GM12875 (cell line): Measurements from ENCODE around the gene ID3.
A peak's percentile ranks its signal among the peaks of the same experiment; 100 is the strongest.

Source experiments
- H3K4me3 ChIP-seq: one replicate; pipeline ENCODE4 v1.5.1; 2011; ENCODE audit warnings: low read depth, low read length, control low read depth
- TF ChIP-seq, protein P1 (sequence below): IDR thresholded peaks from 2 replicates; pipeline ENCODE4 v1.5.1; 2011; ENCODE audit warnings: low read depth, mild to moderate bottlenecking, control low read depth, inconsistent platforms, low read length, moderate library complexity, borderline replicate concordance; ENCODE audit not compliant: insufficient read depth

The ID3 gene

DNA sequence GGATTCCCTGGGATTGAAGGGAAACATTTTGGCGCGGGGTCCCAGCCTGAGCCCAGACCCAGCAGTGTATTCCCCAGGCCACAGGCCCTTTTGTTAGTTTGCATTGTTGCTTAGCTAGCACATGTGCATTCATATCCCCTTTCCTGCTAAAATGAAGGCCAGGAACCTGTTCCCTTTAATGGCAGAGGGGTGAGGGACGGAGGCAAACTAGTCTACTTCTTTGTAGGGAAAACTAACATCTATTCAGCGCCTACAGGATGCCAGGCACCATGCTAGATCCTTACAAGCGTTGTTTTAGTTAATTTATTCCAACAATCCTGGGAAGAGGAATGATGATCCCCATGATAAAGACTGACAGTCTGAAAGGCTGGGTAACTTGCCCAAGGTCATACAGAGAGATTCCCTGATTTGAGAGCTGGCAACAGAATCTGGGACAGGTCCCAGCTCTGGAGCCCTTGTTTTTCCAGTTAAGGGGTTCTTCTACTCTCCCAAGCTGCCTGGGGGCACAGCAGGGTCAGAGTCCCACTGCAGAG, 27.7 kb downstream of the ID3 start:
- TF ChIP-seq, protein P1, sequence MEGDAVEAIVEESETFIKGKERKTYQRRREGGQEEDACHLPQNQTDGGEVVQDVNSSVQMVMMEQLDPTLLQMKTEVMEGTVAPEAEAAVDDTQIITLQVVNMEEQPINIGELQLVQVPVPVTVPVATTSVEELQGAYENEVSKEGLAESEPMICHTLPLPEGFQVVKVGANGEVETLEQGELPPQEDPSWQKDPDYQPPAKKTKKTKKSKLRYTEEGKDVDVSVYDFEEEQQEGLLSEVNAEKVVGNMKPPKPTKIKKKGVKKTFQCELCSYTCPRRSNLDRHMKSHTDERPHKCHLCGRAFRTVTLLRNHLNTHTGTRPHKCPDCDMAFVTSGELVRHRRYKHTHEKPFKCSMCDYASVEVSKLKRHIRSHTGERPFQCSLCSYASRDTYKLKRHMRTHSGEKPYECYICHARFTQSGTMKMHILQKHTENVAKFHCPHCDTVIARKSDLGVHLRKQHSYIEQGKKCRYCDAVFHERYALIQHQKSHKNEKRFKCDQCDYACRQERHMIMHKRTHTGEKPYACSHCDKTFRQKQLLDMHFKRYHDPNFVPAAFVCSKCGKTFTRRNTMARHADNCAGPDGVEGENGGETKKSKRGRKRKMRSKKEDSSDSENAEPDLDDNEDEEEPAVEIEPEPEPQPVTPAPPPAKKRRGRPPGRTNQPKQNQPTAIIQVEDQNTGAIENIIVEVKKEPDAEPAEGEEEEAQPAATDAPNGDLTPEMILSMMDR, result no peak
- H3K4me3 ChIP-seq, result peak overlapping the region; percentile 19

DNA sequence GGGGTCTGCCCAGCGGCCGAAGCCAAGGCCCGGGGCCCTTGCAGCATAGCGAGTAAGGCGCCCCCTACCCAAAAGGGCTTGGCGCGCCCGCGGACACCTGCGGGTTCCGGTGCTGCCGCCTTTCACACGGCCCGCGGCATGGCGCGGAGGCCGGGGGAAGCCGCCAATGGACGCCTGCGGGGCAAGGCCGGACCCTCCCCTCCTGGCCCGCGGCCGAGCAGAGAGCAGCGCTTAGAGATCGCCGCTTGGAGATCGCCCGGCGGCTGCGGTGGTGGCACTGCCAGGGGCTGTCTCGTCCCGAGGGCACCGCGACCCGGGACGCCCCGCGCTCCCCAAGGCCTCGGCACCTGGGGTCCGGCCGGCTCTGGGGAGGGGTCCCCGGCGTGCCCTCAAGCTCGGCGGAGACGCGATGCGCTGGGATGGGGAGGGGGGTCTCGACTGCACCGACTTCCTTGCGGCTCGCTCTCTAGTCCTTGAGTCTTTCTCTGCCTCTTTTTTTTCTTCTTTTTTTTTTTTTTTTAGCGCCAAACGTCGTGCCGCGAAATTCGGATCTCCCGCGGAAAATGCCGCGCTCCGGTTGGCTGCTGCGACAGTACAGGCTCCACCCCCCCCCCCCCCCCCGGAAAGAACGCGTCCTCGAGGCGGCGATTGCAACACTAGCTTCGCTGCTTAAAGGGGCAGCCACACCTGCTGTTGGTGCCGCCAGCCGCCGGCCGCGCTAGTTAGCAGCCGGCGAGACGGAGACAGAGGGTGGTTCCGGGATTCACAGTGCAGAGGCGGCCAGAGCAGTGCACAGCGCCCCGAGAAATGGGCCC, 28.3 kb downstream of the ID3 start, which contains the start of gene E2F2:
E2F2 (minus strand) TSS at position 487 of the 815 bp plus-strand sequence; CDS start at position 47, 440 bp downstream.
- H3K4me3 ChIP-seq, result peak within 1 kb of the TSS; percentile 93
- TF ChIP-seq, protein P1, result 0 out of 2 replicates have a peak, but pooled peaks have one; percentile 10

DNA sequence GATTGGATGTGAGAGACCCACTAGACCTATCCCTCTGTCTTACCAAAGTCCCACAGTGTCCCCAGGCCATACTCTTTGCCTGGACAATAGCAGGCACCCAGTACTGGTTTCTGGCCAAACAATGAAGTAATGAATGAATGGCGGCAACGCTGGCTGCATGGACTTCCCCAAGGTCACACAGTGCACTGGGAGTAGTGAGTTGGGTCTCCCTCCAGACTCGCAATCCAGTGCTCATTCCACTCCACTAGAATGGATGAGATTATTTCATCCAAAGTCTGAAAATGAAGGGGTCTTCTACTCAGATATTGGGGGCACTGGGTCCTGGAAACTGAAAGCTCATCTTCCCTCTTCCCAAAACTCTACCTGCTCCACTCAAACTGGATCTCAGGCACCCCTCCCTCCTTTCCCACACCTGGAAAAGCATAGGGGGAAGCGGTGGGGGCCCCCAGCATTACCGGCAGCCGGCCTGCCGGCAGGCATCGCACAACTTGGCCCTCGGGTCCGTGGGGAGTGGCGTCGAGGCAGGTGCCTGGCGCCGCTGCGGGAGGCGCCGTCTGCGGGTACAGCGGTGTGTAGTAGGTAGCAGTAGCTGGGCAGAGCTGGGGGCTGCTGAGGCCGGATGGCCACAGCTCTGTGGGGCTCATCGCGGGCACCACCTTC, 29.1 kb downstream of the ID3 start:
- peak overlapping the region; percentile 93 for H3K4me3 ChIP-seq
- TF ChIP-seq, protein P1, result no peak

DNA sequence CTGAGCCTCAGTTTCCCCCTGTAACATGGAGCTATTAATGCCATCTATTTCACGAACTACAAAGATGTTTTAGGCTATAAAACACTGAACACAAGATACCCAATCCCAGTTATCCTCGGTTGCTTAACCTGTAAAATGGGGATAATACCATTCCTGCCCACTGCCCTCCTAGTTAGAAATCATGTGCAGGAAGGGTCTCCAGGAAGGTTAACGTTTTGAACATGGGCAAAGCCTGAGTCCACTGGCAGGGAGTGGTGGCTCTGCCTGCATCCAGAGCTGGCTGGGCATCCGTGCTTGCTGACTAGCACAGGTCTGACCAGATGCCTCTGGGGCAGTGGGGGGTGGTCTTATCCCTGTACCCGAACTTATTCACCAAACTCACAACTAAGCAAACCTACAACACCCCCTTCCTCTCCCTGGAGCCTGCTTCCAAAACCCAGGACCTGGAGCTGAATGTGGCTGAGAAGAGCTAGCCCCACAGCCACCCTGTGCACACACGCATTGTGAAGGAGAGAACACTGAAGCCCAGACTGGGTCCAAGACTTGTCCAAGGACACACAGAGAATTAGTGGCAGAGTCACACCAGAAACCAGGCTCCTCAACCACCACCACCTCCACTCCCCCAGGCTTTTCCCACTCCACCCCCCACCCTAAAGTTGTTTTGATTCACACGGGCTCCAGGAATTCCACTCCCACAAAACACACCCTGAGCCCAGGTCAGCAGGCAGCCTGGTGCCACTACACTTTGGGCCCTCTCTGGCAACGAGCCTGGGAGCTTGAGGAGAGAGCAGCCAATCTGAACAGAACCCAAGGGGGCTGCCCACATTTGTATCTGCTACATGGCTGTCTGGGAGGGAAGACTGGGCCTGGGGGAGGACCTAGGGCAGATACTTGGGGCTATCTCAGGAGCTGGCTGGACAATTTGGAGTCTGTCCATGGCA, 29.9 kb downstream of the ID3 start:
- TF ChIP-seq, protein P1, result no peak
- H3K4me3 ChIP-seq, result peak overlapping the region; percentile 93

DNA sequence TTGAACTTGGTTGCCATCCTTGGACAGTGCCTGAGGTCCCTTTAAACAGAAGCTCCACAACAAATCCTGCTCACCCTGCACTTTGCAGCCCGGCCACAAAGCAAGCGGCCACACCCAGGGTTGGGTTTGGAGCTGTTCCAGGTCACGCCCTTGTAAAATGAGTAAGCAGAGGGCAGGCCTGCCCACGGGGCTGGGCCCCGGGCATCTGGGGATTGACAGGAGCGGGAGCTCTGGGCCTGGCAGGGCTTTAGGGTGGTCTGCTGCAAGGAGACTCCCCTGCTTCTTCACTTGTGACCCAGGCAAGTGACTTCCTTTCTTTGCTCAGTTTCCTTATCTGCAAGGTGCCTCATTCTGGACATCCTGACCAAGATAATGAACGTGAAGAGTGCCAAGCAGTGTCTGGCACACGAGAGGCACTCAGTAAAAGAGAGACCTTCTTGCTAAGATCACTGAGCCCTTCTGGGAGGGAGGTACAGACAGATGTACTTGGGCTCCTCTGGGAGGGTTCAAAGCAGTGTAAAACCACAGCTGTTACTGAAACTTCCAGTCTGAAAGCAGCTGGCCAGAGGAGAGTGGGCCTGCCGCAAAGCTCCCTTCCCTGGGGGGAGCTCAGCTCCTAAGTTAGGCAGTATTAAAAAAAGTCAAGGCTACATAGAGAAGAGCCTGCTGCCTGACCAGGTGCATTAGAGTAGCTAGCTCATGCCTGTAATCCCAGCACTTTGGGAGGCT, 30.9 kb downstream of the ID3 start:
- peak overlapping the region; percentile 17 for H3K4me3 ChIP-seq
- TF ChIP-seq, protein P1, result no peak

DNA sequence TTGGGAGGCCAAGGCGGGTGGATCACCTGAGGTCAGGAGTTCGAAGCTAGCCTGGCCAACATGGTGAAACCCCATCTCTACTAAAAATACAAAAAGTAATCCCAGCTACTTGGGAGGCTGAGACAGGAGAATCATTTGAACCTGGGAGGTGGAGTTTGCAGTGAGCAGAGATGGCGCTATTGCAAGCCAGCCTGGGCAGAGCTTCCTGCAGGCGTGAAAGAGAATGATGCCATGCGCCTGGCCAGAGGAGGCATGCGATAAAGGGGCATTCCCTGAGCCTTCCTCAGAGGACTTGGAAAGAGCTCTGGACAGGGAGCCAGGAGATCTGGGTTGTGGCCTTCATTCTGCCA, 31.4 kb downstream of the ID3 start:
- TF ChIP-seq, protein P1, result no peak
- peak overlapping the region; percentile 17 for H3K4me3 ChIP-seq
